Activated CD4-positive, alpha-beta T cell treated with anti-CD3 and anti-CD28 coated beads, Interleukin-2, amount 10 ng/mL, durations not matched to agents 7 days and 5 days (primary cell): ENCODE data around the gene ADARB1. TPM values are rescaled to one million over a fixed set of nuclear protein-coding genes. Genes with fewer than 3 reads are reported as not detected.
"Not testable (repeated sequence)": the region's sequence is repeated elsewhere in the genome, so short reads cannot be mapped to it uniquely, and the experiment has no call there.

Source experiments
- CTCF ChIA-PET: fragments of 350-600 bp; sonication (Branson Sonifier 250); formaldehyde crosslinking; loops from one replicate; lab custom pipeline; 2021; ENCODE audit warnings: antibody characterized with exemption; lab: Charles Lee
- POLR2A ChIA-PET: fragments of 350-600 bp; sonication (Branson Sonifier 250); formaldehyde crosslinking; loops from one replicate; lab custom pipeline; 2021; ENCODE audit warnings: antibody characterized with exemption; lab: Charles Lee
- DNase-seq: peaks from one replicate; pipeline ENCODE4 v3.0.0-alpha.2; 2020
- H3K27ac Mint-ChIP-seq: one replicate; pipeline ENCODE4 v1.8.0; 2021; ENCODE audit warnings: mild to moderate bottlenecking, moderate library complexity, mixed read lengths
- H3K27me3 Mint-ChIP-seq: one replicate; pipeline ENCODE4 v1.8.0; 2021; ENCODE audit warnings: mixed read lengths
- H3K36me3 Mint-ChIP-seq: one replicate; pipeline ENCODE4 v1.8.0; 2021; ENCODE audit warnings: low read depth, mixed read lengths
- H3K4me1 Mint-ChIP-seq: one replicate; pipeline ENCODE4 v1.8.0; 2021; ENCODE audit warnings: mixed read lengths
- H3K4me3 Mint-ChIP-seq: one replicate; pipeline ENCODE4 v1.8.0; 2021; ENCODE audit warnings: mild to moderate bottlenecking, moderate library complexity, mixed read lengths
- H3K9me3 Mint-ChIP-seq: one replicate; pipeline ENCODE4 v1.8.0; 2021; ENCODE audit warnings: mixed read lengths
- total RNA-seq, 2 experiments: library from RNA; stranded (reverse); gene quantifications; one replicate each; pipeline ENCODE4 v1.2.3, GENCODE V29; 2021

Gene ADARB1
- total RNA-seq, 2 experiments from 2014 or later = 43.3 to 45.4 TPM

- POLR2A ChIA-PET = no interaction called here
- CTCF ChIA-PET = no interaction called here
- Mint-ChIP-seq H3K27ac (no peak overlapping the region), H3K9me3 (no peaks in the 10 kb centered on the region), H3K4me3 (no peak overlapping the region), H3K36me3 (peaks cover 1% of the 10 kb centered on the region), H3K4me1 (peaks cover 12% of the 10 kb centered on the region), H3K27me3 (no peaks in the 10 kb centered on the region)
- DNase-seq = no peak
Observed at GRCh38 chr21:45134279-45135076, 60.1 kb downstream of the ADARB1 start.

GRCh38 chr21:45135122-45135521 lies 60.7 kb downstream of the ADARB1 start:
- Mint-ChIP-seq H3K4me3 (no peak overlapping the region), H3K4me1 (peaks cover 9% of the 10 kb centered on the region), H3K27ac (no peak overlapping the region), H3K36me3 (peaks cover 1% of the 10 kb centered on the region), H3K9me3 (no peaks in the 10 kb centered on the region), H3K27me3 (no peaks in the 10 kb centered on the region)
- DNase-seq = no peak
- ChIA-PET CTCF (no interaction called here), POLR2A (no interaction called here)

GRCh38 chr21:45135868-45136267 lies 61.5 kb downstream of the ADARB1 start:
- peaks cover 1% of the 10 kb centered on the region for H3K36me3 Mint-ChIP-seq
- ChIA-PET CTCF (interaction anchor here (0.9 to 6.5 kb wide), 5 partner anchors 8 to 209 kb away, joined by 4 to 81 read pairs (median 4); no protein-coding TSS in a partner anchor), POLR2A (no interaction called here)
- H3K27ac Mint-ChIP-seq = no peak overlapping the region
- H3K4me1 Mint-ChIP-seq = peaks cover 13% of the 10 kb centered on the region
- H3K27me3 Mint-ChIP-seq = no peaks in the 10 kb centered on the region
- DNase-seq = no peak
- no peaks in the 10 kb centered on the region for H3K9me3 Mint-ChIP-seq
- H3K4me3 Mint-ChIP-seq = no peak overlapping the region

GRCh38 chr21:45136500-45136899 lies 62.1 kb downstream of the ADARB1 start:
- Mint-ChIP-seq H3K4me1 (peaks cover 13% of the 10 kb centered on the region), H3K36me3 (peaks cover 1% of the 10 kb centered on the region), H3K4me3 (no peak overlapping the region), H3K9me3 (no peaks in the 10 kb centered on the region), H3K27me3 (no peaks in the 10 kb centered on the region), H3K27ac (no peak overlapping the region)
- ChIA-PET CTCF (interaction anchor here (0.7 to 6.5 kb wide), 14 partner anchors 9 to 304 kb away, joined by 3 to 81 read pairs (median 4); no protein-coding TSS in a partner anchor), POLR2A (no interaction called here)
- DNase-seq = no peak

- POLR2A ChIA-PET = interaction anchor here (0.5 kb wide), 1 partner anchor 197 kb away, joined by 3 read pairs; the partner anchor contains the start of gene SLX9
- peaks cover 1% of the 10 kb centered on the region for H3K36me3 Mint-ChIP-seq
- CTCF ChIA-PET = interaction anchor here (0.6 to 6.5 kb wide), 18 partner anchors 9 to 303 kb away, joined by 3 to 81 read pairs (median 4); no protein-coding TSS in a partner anchor
- peaks cover 13% of the 10 kb centered on the region for H3K4me1 Mint-ChIP-seq
- no peak overlapping the region for H3K4me3 Mint-ChIP-seq
- H3K27me3 Mint-ChIP-seq = no peaks in the 10 kb centered on the region
- H3K27ac Mint-ChIP-seq = no peak overlapping the region
- peak; percentile 79 for DNase-seq
- no peaks in the 10 kb centered on the region for H3K9me3 Mint-ChIP-seq
Observed at GRCh38 chr21:45136927-45137611, 62.7 kb downstream of the ADARB1 start.

- ChIA-PET CTCF (interaction anchor here (0.6 to 6.5 kb wide), 12 partner anchors 8 to 330 kb away, joined by 3 to 81 read pairs (median 4); no protein-coding TSS in a partner anchor), POLR2A (interaction anchor here (0.5 kb wide), 1 partner anchor 198 kb away, joined by 3 read pairs; the partner anchor contains the start of gene SLX9)
- DNase-seq = no peak
- H3K36me3 Mint-ChIP-seq = peaks cover 1% of the 10 kb centered on the region
- H3K4me1 Mint-ChIP-seq = peaks cover 10% of the 10 kb centered on the region
- H3K9me3 Mint-ChIP-seq = no peaks in the 10 kb centered on the region
- no peak overlapping the region for H3K27ac Mint-ChIP-seq
- H3K4me3 Mint-ChIP-seq = no peak overlapping the region
- H3K27me3 Mint-ChIP-seq = no peaks in the 10 kb centered on the region
Observed at GRCh38 chr21:45137612-45137937, 63.2 kb downstream of the ADARB1 start.

- Mint-ChIP-seq H3K27me3 (no peaks in the 10 kb centered on the region), H3K36me3 (no peaks in the 10 kb centered on the region), H3K9me3 (no peaks in the 10 kb centered on the region), H3K4me3 (no peak overlapping the region), H3K27ac (no peak overlapping the region), H3K4me1 (peaks cover 6% of the 10 kb centered on the region)
- peak; percentile 79 for DNase-seq
- ChIA-PET CTCF (interaction anchor here (0.5 to 6.5 kb wide), 13 partner anchors 10 to 1320 kb away, joined by 3 to 81 read pairs (median 4); no protein-coding TSS in a partner anchor), POLR2A (no interaction called here)
Observed at GRCh38 chr21:45138199-45139002, 64.0 kb downstream of the ADARB1 start.

- H3K36me3 Mint-ChIP-seq, H3K9me3 Mint-ChIP-seq, POLR2A ChIA-PET, H3K4me1 Mint-ChIP-seq, DNase-seq, H3K27ac Mint-ChIP-seq, H3K4me3 Mint-ChIP-seq, H3K27me3 Mint-ChIP-seq: not testable (repeated sequence)
- CTCF ChIA-PET = interaction anchor here (1.0 to 6.5 kb wide), 7 partner anchors 11 to 194 kb away, joined by 3 to 81 read pairs (median 5); no protein-coding TSS in a partner anchor
Observed at GRCh38 chr21:45139003-45139360, 64.6 kb downstream of the ADARB1 start.

GRCh38 chr21:45139473-45139872 lies 65.1 kb downstream of the ADARB1 start:
- ChIA-PET CTCF (interaction anchor here (1.0 to 6.5 kb wide), 8 partner anchors 12 to 207 kb away, joined by 3 to 81 read pairs (median 4); partner anchors contain the start of gene ADARB1), POLR2A (no interaction called here)
- Mint-ChIP-seq H3K27ac (no peak overlapping the region), H3K4me1 (peaks cover 6% of the 10 kb centered on the region), H3K27me3 (no peaks in the 10 kb centered on the region), H3K4me3 (no peak overlapping the region), H3K36me3 (no peaks in the 10 kb centered on the region), H3K9me3 (no peaks in the 10 kb centered on the region)
- DNase-seq = no peak

- Mint-ChIP-seq H3K27me3 (no peaks in the 10 kb centered on the region), H3K9me3 (no peaks in the 10 kb centered on the region), H3K27ac (peak overlapping the region; percentile 6), H3K4me3 (no peak overlapping the region), H3K36me3 (no peaks in the 10 kb centered on the region), H3K4me1 (peaks cover 6% of the 10 kb centered on the region)
- ChIA-PET POLR2A (no interaction called here), CTCF (interaction anchor here (0.6 to 6.5 kb wide), 13 partner anchors 13 to 208 kb away, joined by 3 to 81 read pairs (median 4); partner anchors contain the start of gene ADARB1)
- peak; percentile 76 for DNase-seq
Observed at GRCh38 chr21:45140346-45140940, 66.1 kb downstream of the ADARB1 start.

GRCh38 chr21:45140944-45141343 lies 66.6 kb downstream of the ADARB1 start:
- H3K4me3 Mint-ChIP-seq, H3K9me3 Mint-ChIP-seq, DNase-seq, H3K36me3 Mint-ChIP-seq, H3K4me1 Mint-ChIP-seq, H3K27ac Mint-ChIP-seq, POLR2A ChIA-PET, H3K27me3 Mint-ChIP-seq: not testable (repeated sequence)
- CTCF ChIA-PET = interaction anchor here (0.6 to 6.5 kb wide), 11 partner anchors 13 to 195 kb away, joined by 3 to 81 read pairs (median 4); partner anchors contain the start of gene ADARB1

GRCh38 chr21:45141507-45141906 lies 67.1 kb downstream of the ADARB1 start:
- no peak for DNase-seq
- ChIA-PET CTCF (interaction anchor here (0.9 to 6.5 kb wide), 5 partner anchors 14 to 195 kb away, joined by 3 to 81 read pairs (median 6); no protein-coding TSS in a partner anchor), POLR2A (no interaction called here)
- H3K4me1 Mint-ChIP-seq = peaks cover 6% of the 10 kb centered on the region
- H3K4me3 Mint-ChIP-seq = no peak overlapping the region
- no peak overlapping the region for H3K27ac Mint-ChIP-seq
- H3K36me3 Mint-ChIP-seq = no peaks in the 10 kb centered on the region
- H3K9me3 Mint-ChIP-seq = no peaks in the 10 kb centered on the region
- H3K27me3 Mint-ChIP-seq = no peaks in the 10 kb centered on the region
